Glutamatergic neuron (in vitro differentiated cells): Measurements from ENCODE around the gene LDLRAD4. TPM values are rescaled to one million over a fixed set of nuclear protein-coding genes. Genes with fewer than 3 reads are reported as not detected.

Experiments used
- DNase-seq: peaks from one replicate; pipeline ENCODE4 v3.0.0; 2022
- H3K27ac Mint-ChIP-seq: one replicate; pipeline ENCODE4 v1.8.0; 2020; ENCODE audit warnings: mild to moderate bottlenecking, mixed read lengths, inconsistent platforms; ENCODE audit not compliant: unreplicated experiment
- H3K27me3 Mint-ChIP-seq: one replicate; pipeline ENCODE4 v1.8.0; 2020; ENCODE audit warnings: mild to moderate bottlenecking, moderate library complexity, mixed read lengths, inconsistent platforms; ENCODE audit not compliant: unreplicated experiment
- H3K36me3 Mint-ChIP-seq: one replicate; pipeline ENCODE4 v1.8.0; 2020; ENCODE audit warnings: mild to moderate bottlenecking, mixed read lengths, inconsistent platforms; ENCODE audit not compliant: unreplicated experiment
- H3K4me1 Mint-ChIP-seq: one replicate; pipeline ENCODE4 v1.8.0; 2020; ENCODE audit warnings: mild to moderate bottlenecking, low read depth, mixed read lengths, inconsistent platforms; ENCODE audit not compliant: unreplicated experiment
- H3K4me3 Mint-ChIP-seq: one replicate; pipeline ENCODE4 v1.8.0; 2020; ENCODE audit warnings: mild to moderate bottlenecking, mixed read lengths, inconsistent platforms; ENCODE audit not compliant: unreplicated experiment
- H3K9me3 Mint-ChIP-seq: one replicate; pipeline ENCODE4 v1.8.0; 2020; ENCODE audit warnings: mild to moderate bottlenecking, moderate library complexity, mixed read lengths, inconsistent platforms; ENCODE audit not compliant: unreplicated experiment
- CTCF ChIP-seq: fragments of 200-600 bp; sonication (generic); IDR thresholded peaks from one replicate; pipeline ENCODE4 v1.5.0; 2021; ENCODE audit not compliant: partially characterized antibody, unreplicated experiment
- total RNA-seq: library from RNA; stranded (reverse); fragmentation: NEBNext Ultra II Directional; extraction: Animal tissue kit (Norgen Biotek cat#: 25700); gene quantifications from one replicate; pipeline ENCODE4 v1.2.1, GENCODE V29; 2021; ENCODE audit not compliant: unreplicated experiment

LDLRAD4 gene
- total RNA-seq, 1 donor from 2014 or later, result 0.29 TPM

DNA sequence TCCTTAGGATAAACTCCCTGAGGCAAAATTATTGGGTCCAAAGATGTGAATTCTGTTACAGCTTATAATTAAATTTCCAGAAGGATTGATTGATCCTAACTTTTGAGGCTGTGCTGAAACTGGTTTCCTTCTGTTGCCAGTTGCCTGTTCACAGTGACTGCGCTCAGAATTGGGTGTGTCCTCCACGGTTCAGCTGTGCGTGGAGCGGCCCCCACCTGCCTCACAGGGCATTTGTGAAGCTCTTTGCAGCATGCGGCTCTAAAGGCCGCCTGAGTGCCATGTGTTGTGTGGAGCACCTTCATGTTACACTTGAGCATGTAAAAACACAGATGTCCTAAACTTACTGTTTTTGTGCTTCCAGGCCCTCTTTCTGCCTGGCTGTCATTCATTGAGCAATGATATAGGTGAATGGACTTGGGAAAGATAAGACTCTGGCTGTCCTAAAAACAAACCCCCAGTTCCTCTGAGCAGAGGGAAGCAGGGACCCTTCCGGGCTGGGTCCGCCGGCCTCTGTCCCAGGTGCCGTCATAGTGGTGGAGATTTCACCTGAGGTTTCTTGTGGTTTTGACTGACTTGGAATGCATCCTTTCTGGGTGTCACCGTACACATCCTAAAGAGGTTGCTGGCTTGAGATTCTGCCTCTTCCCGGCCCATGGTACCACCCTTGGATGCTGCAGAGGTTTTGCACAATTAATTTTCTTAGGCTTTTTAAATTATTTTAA, 173.6 kb downstream of the LDLRAD4 start:
- Mint-ChIP-seq H3K27ac (no peak overlapping the region), H3K4me3 (no peak overlapping the region), H3K36me3 (no peaks in the 10 kb centered on the region), H3K27me3 (peaks cover under 1% of the 10 kb centered on the region), H3K9me3 (no peaks in the 10 kb centered on the region), H3K4me1 (peaks cover 19% of the 10 kb centered on the region)
- TF ChIP-seq CTCF, result no peak
- DNase-seq, result no peak

DNA sequence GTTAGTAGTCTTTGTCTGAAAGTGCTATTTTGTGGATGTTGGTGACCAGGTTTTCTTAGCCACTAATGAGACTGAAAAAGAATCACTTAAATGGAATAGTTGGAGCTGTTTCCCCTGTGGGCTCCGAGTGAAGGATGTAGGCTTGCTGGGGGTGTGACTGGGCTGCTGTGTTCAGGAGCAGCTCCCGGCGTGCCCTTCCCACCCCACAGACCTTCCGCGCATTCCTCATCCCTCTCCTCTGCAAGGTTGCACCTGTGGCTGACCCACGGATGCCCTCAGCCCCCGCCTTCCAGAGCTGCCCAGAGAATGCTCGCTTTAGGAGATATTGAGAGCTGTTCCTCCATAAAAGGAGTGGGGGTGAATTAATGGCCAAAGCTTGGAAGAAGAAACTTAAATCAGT, 174.3 kb downstream of the LDLRAD4 start:
- no peak overlapping the region for H3K4me3 Mint-ChIP-seq
- H3K36me3 Mint-ChIP-seq, result no peaks in the 10 kb centered on the region

DNA sequence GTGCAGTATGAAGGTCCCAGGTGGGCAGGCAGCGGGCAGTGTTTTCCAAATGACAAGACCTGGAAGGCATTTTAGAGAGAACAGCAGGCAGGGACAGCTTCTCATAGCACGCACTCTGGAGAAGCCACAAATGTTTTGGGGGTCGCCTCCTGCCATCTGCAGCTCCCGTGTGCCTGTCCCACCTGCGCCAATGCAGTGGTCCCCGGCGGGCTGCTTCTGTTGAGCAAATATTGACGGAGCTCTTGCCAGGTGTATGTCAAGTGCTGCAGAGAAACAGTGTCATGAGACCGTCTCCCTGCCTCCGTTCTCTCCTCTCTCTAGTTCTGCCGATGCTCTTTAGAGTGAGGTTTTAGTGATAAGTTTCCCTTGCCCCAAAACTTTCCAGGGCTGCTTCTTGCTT, 174.8 kb downstream of the LDLRAD4 start:
- H3K4me3 Mint-ChIP-seq, result no peak overlapping the region
- H3K36me3 Mint-ChIP-seq, result no peaks in the 10 kb centered on the region
- DNase-seq, result no peak
- peaks cover 24% of the 10 kb centered on the region for H3K4me1 Mint-ChIP-seq
- no peak overlapping the region for H3K27ac Mint-ChIP-seq
- TF ChIP-seq CTCF, result no peak
- peaks cover 3% of the 10 kb centered on the region for H3K27me3 Mint-ChIP-seq
- H3K9me3 Mint-ChIP-seq, result no peaks in the 10 kb centered on the region

More for the DNA sequence above, 174.3 kb downstream of the LDLRAD4 start:
- no peaks in the 10 kb centered on the region for H3K9me3 Mint-ChIP-seq
- DNase-seq, result no peak
- H3K27me3 Mint-ChIP-seq, result peaks cover 3% of the 10 kb centered on the region
- no peak for TF ChIP-seq CTCF
- H3K27ac Mint-ChIP-seq, result no peak overlapping the region
- H3K4me1 Mint-ChIP-seq, result peaks cover 23% of the 10 kb centered on the region

DNA sequence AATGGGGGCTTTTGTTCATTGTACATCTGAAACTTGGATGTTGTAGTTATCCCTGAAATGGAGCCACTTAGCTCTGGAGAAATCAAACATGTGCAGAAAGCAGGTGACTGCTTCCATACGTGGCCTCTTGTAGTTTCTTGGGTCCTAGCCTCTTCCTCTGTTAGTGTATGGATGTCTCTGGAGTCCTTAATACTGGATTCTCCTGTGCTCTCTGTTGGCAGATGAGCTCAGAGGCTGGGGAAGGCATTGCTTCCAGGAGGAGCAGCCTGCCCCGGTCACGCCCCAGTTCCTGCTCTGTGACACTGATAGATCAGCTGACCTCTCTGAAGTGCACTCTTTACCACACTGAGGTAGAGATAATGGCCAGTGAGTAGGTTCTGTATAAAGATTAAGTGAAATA, 176.2 kb downstream of the LDLRAD4 start:
- Mint-ChIP-seq H3K27me3 (peaks cover 6% of the 10 kb centered on the region), H3K36me3 (no peaks in the 10 kb centered on the region), H3K9me3 (no peaks in the 10 kb centered on the region), H3K4me1 (peaks cover 24% of the 10 kb centered on the region), H3K4me3 (no peak overlapping the region), H3K27ac (no peak overlapping the region)
- TF ChIP-seq CTCF, result no peak
- DNase-seq, result no peak

DNA sequence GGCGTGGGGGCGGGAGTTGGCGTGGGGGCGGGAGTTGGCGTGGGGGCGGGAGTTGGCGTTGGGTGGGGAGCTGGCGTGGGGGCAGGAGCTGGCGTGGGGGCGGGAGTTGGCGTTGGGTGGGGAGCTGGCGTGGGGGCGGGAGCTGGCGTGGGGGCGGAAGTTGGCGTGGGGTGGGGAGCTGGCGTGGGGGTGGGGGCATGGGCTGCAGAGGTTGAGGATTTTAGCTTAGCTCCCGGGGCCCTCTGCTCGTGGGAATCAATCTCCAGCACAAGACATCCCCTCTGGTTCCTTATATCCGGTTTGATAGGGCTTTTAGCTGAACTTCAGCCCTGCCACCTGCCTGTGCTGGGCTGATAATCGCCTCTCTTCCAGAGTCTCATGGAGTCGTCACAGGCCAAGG, 177.0 kb downstream of the LDLRAD4 start:
- Mint-ChIP-seq H3K9me3 (no peaks in the 10 kb centered on the region), H3K4me1 (peaks cover 22% of the 10 kb centered on the region), H3K36me3 (no peaks in the 10 kb centered on the region), H3K27ac (no peak overlapping the region), H3K4me3 (no peak overlapping the region), H3K27me3 (peaks cover 6% of the 10 kb centered on the region)
- DNase-seq, result no peak
- no peak for TF ChIP-seq CTCF
